GM13976 (cell line): Measurements from ENCODE around the gene VRK1.
"Not testable (repeated sequence)": the region's sequence is repeated elsewhere in the genome, so short reads cannot be mapped to it uniquely, and the experiment has no call there.

Source experiments
- DNase-seq: peaks from one replicate; pipeline ENCODE4 v3.0.0; 2012; ENCODE audit warnings: low spot score
- CTCF ChIP-seq: IDR thresholded peaks from 2 replicates; pipeline ENCODE4 v1.5.1; 2012; ENCODE audit warnings: borderline replicate concordance, mild to moderate bottlenecking; ENCODE audit not compliant: insufficient read depth; ENCODE audit errors: extremely low read depth, missing control alignments, control extremely low read depth
- in situ Hi-C: fragments of 300-500 bp; cut with MboI; formaldehyde crosslinking; loops from one replicate; pipeline ENCODE4 v1.12.0; 2022; ENCODE audit warnings: low sequenced_read_pairs, mixed read lengths, inconsistent platforms; ENCODE audit not compliant: unreplicated experiment

The VRK1 gene

GRCh38 chr14:96876747-96877146 lies 79.6 kb downstream of the VRK1 start:
- in situ Hi-C loops: no loop called here
- no peak for TF ChIP-seq CTCF
- DNase-seq: no peak

- in situ Hi-C loops: no loop called here
- DNase-seq: peak; percentile 8
- no peak for TF ChIP-seq CTCF
These were observed 84.5 kb downstream of the VRK1 start for GRCh38 chr14:96881713-96882112.

- in situ Hi-C loops: not testable (repeated sequence)
These were observed 86.8 kb downstream of the VRK1 start for GRCh38 chr14:96883974-96884373.

GRCh38 chr14:96888158-96888557 lies 91.0 kb downstream of the VRK1 start:
- TF ChIP-seq CTCF: no peak
- no peak for DNase-seq
- in situ Hi-C loops: no loop called here

More at GRCh38 chr14:96883974-96884373, 86.8 kb downstream of the VRK1 start:
- not testable (repeated sequence) for DNase-seq

GRCh38 chr14:96888593-96888992 lies 91.4 kb downstream of the VRK1 start:
- TF ChIP-seq CTCF: no peak
- DNase-seq: no peak
- in situ Hi-C loops: no loop called here

- in situ Hi-C loops: no loop called here
- TF ChIP-seq CTCF: no peak
- DNase-seq: no peak
These were observed 91.9 kb downstream of the VRK1 start for GRCh38 chr14:96889091-96889490.

GRCh38 chr14:96893966-96894622 lies 96.9 kb downstream of the VRK1 start:
- TF ChIP-seq CTCF: no peak
- in situ Hi-C loops: no loop called here
- DNase-seq: no peak
